Measurements from ENCODE around the gene ARIH2.

The ARIH2 gene

DNA sequence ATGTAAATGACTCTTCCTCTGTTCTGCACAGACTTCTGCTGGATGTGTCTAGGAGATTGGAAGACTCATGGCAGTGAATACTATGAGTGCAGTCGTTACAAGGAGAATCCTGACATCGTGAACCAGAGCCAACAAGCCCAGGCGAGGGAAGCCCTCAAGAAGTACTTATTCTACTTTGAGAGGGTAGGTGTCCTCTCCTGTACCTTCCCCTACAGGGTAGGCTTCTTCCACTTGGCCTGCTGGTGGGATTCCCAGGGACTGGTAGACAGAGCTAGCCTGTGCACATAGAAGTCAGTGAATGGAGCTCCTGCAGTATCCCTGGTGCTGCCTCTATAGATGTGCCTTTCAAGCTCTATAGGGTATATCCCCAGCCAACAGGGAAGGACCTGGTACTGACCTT, 60.8 kb downstream of the ARIH2 start:
- DNase-seq: no peak

DNA sequence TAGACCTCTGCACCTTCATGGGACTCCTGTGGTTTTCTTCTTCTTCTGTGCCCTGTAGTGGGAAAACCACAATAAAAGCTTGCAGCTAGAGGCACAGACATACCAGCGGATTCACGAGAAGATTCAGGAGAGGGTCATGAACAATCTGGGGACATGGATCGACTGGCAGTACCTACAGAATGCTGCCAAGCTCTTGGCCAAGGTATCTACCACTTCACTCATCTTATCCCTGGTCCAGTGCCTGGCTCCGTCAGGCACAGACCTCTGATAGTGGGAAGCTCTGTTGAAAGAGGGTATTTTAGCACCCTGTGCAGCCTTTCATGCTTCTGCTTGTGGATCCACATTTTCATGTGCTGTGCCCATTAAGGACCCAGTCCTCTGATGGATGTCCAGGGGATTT, 61.7 kb downstream of the ARIH2 start:
- no peak for DNase-seq

DNA sequence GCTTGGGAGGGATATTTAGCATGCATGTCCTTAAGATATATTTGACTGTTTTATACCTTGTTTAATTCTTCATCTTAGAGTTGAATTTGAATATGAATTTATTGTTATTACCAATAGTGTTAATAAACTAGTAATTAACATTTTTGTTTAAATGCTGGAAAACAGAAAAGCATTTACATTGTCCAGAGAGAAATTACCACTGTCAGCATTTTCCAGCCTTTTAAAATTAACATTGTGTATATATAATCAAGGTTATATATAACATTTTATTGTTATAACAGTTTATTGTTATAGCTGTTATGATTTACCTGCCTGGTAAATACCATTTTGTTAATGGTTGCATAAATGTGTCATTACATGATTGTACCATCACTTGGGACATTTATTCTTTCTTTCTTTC, 63.4 kb downstream of the ARIH2 start:
- DNase-seq: no peak

DNA sequence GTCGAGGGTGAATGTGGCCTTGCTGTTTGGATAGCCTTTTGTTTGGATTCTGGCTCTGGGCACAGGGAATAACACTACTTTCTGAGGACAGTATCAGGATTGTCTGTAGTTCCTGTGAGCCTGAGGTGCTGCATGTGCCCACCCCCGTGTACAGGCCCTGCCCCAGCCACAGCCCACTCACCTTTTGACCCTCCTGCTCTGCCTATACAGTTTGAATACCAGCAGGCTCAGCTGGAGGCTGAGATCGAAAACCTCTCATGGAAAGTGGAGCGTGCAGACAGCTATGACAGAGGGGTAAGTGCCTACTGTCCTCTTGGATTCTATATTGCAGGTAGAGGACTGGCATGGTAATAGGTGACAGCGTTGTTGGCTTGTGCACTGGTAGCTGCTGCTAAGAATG, 64.0 kb downstream of the ARIH2 start:
- DNase-seq: no peak

DNA sequence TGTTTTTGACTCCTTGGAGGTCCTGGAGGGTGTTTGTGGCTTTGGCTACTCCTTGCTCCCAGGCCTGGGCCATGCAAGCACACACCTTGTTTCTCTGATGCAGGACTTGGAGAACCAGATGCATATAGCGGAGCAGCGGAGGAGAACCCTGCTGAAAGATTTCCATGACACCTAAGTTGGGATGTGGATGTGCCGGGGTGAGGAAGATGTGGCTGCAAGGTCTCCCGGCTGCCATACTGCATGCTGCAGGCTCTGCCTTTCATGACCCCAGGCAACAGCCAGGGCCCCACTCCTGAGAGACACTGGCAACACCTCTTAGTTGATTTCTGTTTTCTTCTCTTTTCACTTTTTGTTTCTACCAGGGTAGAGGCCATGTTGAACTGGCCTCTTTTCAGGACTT, 64.5 kb downstream of the ARIH2 start:
- no peak for DNase-seq

DNA sequence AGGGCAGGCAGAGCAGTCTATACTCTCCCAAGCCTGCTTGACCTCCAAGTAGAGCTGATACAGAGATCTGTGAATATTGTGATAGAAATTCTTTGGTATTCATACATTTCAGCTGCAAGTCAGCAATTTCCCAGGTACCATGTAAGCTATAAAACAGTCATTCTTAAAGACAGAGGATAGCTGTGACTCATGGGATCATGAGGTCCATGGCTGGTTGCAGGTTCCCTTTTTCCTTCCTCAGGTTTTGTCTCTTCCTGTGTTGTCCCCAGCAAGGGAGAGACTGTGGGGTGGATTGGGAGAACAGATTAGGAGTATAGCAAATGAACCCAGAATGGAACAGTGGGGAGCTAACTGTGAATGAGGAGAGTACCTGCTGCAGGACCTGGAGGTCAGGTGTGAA, 66.0 kb downstream of the ARIH2 start:
- peak; percentile 10 for DNase-seq

DNA sequence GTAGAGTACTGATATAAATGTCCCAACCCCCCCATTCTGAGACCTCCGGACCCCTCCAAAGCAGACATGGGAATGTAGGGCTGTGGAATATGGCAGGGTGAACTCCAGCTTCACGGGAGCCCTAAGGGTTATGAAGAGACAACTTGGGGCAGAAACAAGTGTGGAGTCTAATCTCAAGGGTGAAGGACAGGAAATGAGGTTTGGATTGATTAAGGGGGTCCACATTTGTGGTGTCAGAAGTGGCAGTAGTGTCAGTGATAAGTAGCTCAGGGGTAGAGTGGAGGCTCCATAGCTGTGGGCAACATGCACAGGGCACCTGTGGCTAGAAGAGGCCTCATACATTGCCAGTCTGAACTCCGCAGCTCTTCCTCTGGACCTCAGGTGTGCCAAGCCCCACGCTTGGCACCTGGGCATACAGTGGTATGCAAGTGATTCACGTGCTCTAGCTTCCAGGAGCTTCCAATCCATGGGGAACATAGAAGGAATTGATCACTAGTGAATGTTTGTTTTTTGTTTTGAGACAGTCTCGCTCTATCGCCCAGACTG, 67.3 kb downstream of the ARIH2 start:
- DNase-seq: no peak

DNA sequence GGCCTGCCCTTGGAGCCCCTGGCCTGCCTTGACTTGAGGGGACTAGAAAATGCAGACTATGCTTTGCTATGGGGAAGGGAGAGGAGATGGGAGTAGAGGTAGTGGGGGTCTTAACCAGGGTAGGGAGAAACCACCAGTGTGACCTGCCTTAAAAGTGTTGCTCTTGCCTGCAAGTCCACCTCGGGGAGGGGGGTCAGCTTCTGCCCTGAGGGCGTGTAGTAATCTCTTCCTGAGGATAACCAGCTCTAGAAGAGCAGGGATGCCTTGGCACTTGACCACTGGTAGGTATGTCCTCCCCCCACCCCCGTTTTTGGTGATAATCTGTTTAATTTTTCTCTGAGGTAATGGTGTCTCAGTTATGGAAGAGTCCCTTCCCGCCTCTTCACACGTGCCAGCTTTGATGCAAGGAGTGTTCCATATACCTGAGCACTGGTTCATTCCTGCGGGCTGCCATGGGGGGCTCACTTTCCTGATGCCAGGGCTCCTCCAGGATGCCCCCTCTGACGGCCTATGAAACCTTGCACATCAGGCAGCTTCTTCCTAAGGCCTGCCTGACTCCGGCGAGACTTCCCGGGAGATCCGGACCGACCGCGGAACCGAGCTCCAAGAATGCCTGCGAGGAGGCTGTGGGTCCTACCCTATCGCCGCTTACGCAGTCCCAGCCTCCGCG, 70.6 kb downstream of the ARIH2 start:
- no peak for DNase-seq

DNA sequence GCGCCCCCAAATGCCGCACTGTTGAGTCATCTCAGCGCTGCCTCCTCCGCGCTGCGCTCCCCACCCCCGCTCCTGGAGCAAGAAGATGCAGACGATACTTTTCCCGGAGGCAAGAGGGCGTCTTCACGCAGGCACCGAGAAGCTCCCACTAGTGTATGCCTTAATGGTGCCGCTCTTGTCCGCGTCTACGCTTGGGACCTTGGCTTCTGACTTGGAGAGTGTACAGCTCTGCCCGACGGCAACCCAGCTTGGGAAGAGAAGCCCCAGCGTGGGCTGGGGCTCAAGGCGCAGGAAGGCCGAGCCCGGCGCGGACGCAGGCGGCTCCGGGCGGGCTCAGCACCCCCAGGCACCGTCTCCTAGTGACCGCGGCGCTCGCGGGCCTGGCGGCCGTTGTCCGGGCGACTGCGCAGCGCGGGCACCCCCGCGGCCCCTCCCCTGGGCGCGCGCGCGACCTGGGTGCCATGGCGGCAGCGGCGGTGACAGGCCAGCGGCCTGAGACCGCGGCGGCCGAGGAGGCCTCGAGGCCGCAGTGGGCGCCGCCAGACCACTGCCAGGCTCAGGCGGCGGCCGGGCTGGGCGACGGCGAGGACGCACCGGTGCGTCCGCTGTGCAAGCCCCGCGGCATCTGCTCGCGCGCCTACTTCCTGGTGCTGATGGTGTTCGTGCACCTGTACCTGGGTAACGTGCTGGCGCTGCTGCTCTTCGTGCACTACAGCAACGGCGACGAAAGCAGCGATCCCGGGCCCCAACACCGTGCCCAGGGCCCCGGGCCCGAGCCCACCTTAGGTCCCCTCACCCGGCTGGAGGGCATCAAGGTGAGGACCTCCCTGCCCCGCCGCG, 71.4 kb downstream of the ARIH2 start, which contains the start of gene P4HTM:
TSS of gene P4HTM (plus strand) at position 446 of the 840 bp plus-strand sequence. CDS start at position 462, 16 bp downstream.
- peak; percentile 88 for DNase-seq

DNA sequence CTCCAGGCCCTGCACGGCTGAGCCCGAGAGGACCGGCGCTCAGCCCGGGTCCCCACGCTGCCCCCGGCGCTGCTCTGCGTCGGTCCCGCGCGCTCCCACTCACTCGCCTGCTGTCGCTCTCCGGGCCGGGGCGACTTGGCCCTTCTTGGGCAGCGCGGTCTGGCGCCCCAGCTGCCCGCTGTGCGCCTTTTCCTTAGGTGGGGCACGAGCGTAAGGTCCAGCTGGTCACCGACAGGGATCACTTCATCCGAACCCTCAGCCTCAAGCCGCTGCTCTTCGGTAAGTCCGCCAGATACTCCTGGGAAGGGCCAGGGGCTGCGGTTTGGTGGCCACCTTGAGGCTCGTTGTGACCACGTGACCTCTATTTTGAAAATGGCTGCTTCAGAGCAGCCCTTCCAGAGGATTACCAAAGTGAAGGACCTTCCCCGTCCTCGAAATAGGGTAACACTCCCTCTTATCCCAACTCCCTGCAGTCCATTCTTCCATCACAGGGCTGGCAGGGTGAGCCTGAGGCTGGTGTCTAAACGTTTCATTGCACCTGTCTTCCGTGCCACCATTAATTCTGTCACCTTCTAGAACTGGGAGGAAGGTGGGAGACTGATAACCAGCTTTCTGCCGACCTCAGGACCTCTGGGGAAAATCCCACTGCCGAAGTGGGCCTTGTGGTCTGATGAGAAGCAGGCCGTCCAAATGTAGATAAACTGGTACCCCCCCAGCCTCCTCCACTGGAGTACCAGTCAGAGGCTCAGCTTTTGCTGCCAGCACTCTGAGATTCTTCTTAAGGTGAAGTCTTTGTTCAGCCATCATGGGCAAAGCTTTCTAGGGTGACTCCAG, 72.2 kb downstream of the ARIH2 start:
- no peak for DNase-seq

DNA sequence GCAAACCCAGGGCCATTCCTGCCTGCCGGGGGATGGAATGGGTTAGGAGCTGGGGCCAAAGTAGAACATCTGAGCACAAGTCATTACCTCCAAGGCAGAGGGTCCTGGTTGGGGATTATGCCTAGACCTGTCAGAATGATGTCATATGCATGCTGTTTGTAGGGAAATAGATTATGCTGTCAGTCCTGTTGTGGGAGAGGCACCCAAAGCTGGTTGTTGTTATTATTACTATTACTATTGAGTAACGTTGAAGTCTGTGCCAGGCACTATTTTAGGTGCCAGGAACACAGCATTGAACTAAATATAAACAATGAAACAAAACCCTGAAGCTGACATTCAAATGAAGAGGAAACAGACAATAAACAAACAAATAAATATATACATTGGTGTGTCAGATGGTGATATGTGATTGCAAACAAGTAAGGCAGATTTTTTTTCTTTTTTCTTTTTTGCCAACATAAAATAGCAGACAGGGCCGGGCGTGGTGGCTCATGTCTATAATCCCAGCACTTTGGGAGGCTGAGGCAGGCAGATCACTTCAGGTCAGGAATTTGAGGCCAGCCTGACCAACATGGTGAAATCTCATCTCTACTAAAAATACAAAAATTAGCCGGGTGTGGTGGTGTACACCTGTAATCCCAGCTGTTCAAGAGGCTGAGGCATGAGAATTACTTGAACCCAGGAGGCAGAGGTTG, 73.4 kb downstream of the ARIH2 start:
- no peak for DNase-seq

DNA sequence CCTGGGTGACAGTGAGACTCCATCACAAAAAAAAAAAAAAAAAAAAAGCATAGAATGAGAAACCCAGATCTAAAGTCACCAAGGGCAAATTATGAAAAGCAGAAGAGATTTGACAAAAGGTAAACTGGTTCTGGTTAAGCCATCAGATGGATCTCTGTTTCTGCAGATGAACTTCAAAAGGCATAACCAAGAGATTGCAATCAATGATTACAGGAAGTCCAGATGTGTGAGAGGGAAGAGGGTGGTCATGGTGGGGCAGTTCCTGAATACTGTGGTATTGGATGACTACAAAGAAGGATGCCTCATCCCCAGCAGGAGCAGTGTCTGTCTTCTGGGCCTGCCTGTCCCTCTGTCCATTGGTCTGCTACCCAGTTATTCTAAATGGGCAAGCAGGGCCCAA, 75.2 kb downstream of the ARIH2 start:
- no peak for DNase-seq

DNA sequence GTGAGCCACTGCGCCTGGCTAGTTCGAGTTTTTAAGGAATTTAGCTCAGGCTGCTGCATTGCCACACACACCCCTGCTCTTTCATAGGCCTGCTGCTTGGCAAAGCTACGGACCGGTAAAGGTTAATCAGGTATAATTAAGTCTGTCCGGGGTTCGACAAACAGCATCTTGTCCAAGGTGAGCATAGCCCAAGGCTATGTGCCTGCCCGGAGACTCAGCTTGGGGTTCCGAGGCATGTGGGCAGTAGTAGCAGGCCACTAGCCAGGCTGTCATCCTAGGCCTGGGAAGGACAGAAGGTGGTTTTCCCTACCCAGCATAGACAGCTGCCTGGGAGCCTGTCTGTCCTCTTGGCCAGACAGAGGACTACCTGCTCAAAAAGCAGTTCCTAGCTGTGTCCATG, 78.0 kb downstream of the ARIH2 start:
- no peak for DNase-seq

DNA sequence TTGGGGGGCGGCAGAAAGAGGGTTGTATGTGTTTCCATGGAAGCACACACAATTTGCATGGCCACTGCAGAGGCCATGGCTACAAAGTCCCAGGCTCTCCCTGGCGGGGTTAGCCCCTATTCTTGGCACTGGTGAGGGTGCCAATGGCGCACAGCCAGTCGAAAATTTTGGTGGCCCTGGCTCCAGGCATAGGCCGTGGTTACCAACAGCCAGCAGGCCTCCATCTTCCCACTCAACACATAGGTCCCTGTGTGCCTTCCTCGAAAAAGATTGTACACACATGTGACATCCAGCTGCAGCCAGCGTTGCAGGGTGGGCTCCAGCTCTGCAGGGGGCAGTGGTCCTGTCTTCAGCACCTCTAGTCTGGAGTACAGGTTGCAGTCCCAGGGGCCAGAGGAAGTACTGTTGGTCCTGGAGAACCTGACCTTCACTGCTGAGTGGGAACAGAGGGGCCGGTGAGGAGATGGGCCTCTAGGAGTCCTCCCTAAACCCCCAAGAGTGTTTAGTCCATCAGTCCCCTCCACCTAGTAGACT, 78.5 kb downstream of the ARIH2 start:
- DNase-seq: no peak

DNA sequence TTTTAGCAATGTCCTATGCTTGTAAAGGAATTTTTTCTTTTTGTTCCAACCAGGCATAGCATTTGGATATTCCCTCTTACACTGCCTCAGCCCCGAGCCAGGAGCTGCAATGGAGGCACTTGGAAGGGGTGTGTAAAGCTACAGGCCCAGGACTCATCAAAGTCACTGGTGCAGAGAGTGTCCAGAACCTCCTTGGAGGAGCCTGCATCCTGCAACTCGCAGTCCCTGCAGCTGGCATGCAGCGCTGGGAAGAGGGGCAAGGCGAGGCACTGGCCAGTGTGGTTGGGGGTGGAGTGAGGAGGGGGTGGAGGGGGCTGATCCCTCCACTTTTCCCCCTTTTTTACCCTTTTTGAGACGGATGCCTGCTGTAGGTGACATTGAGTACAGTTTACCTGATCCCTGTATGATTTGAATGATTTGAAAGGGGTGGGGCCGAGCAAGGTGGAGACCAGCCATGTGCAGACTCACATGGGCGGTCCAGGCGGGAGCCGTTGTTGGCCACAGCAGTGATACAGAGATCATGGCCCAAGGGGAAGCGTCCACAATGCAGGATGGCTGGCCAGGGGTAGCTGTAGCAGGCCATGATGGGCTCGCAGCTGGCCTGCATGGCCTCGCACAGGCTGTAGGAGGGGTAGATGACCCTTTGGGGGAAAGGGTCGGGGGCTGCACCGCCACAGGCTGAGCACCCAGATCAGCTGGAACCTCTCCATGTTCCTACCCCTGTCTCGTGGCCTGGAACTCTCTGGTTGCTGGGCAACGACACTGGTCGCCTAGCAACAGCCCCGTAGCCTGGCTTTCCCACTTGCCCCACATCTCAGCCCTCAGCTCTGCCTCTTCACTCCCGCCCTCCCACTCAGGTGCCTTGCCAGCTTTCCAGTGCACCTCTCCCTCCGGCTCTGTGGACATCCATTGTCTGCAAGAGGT, 79.3 kb downstream of the ARIH2 start:
- no peak for DNase-seq

DNA sequence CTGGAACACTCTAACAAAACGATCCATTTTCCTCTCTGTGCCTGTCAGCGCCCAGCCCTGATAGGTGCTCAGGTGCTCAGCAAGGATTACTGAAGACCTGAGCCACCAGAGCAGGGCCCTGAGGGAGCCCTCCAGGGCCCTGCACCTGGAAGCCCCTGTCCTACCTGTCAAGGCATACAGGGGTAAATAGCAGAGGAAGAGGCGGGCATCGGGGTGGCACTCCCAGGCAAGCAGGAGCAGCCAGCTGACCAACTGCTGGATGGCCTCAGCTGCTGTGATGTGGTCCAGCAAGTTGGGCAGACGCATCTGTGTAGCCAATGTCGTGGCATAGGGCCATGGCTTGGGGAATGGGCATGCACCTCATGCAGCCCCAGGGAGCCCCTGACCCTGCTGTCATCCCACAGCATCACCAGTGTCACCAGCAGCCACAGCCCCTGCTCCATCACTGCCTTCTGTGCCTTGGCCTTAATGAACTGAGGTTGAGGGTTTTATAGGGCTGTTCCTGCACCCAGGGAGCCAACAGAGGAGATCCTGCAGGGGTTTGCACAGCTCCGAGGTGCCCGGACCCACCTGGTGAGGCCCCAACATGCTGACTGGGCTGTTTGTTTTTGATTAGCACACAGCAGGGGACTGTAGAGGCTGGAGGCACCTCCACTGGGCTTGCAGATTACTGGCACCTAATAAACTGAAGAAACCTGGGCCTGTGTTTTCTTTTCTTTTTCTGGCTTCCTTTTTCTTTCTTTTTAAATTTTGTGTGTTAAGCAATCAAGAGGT, 80.6 kb downstream of the ARIH2 start:
- no peak for DNase-seq

DNA sequence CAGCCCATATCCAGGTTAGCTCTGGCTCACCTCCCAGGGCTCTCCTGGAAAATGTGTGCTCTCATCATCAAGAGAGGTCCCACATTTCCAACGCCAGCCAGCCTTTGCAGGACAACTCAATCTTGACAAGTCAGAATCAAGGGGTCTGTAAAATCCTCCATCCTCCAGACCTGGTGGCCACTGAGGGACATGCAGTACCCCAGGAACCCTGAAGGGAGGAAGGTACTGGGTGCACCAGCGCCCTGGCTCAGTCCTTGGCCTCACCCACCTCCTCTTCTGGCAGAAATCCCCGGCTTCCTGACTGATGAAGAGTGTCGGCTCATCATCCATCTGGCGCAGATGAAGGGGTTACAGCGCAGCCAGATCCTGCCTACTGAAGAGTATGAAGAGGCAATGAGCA, 82.5 kb downstream of the ARIH2 start:
- no peak for DNase-seq

DNA sequence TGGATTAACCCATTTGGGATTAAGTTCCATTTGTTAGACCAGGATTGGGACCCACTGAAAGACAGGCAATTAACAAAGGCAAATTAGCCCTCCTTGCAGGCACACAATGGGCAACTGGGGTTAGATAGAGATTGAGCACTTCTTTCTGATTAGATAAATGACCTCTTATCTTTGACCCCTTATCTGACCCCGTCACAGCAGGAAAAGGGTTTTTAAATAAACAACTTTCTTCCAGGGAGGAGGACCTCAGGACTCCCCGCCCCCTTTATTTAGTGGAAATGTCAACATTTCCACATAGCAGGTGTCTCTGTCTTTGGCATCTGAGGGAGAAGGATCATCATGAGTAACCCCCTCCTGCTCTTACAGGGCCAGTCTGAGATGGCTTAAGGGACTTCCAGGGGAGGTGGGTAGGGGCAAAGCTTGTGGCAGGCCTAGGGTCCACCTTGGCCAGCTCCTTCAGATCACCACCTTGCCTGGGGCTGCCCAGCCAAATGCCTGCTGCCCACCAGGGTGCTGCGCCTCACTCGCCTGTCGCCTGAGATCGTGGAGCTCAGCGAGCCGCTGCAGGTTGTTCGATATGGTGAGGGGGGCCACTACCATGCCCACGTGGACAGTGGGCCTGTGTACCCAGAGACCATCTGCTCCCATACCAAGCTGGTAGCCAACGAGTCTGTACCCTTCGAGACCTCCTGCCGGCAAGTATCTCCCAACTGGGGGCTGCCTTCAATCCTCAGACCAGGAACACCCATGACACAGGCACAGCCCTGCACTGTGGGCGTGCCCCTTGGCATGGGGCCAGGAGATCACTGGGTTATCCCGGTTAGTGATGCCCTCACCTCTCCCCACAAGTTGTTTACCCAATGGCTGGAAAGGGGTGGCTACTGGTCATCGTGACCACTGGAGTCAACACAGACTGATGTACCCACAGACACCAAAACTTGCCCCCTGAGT, 86.0 kb downstream of the ARIH2 start:
- no peak for DNase-seq

DNA sequence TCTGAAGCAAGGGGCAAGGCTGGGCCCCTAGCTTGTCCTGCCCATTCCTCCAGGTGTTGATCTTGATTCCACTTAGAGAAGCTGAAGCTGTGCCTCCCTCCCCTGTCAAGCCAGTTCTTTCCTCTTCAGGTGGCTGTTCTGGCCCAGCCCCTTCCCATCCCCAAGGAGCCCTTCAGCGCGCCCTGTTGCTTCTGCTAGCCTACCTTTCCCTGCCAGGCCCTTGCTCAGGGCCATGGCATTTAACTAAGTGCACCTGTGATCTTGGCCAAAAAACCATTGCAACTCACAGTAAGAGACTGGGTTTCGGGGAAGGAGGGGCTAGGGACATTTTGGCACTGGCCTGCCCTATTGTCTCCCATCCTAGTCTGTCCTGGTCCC, 86.7 kb downstream of the ARIH2 start:
- DNase-seq: no peak

All from kidney glomerular epithelial cell (primary cell).